GM23248 (cell line): ENCODE results near the gene ZNF668.

Experiments
- EZH2 ChIP-seq: fragments of 200-600 bp; sonication (generic); IDR thresholded peaks from 2 replicates; pipeline ENCODE4 v1.6.1; 2018; ENCODE audit warnings: antibody characterized with exemption, mild to moderate bottlenecking; ENCODE audit not compliant: insufficient read depth, poor library complexity, severe bottlenecking
- EZH2phosphoT487 ChIP-seq: fragments of 200-600 bp; sonication (generic); IDR thresholded peaks from 2 replicates; pipeline ENCODE4 v1.6.1; 2018; ENCODE audit warnings: antibody characterized with exemption, moderate library complexity, mild to moderate bottlenecking, low read depth; ENCODE audit not compliant: insufficient read depth

GRCh38 chr16:31073142-31073969 is 684 bp downstream of the ZNF668 start:
- TF ChIP-seq EZH2 (no peak), EZH2phosphoT487 (no peak)
